A549 (cell line): ENCODE data around the gene MYCN. TPM values are rescaled to one million over a fixed set of nuclear protein-coding genes. Genes with fewer than 3 reads are reported as not detected.

Experiments used
- ATAC-seq, 2 experiments: fragments of 200-7000 bp in 1 of 2; fragments of >200 bp in 1 of 2; cut with Nextera tagmentation in 1 of 2; cut with Tn5 transposase in 1 of 2; 3 replicates each; pipeline versions ENCODE4 v1.8.0 to v1.9.1; 2018 to 2020; ENCODE audit warnings: mild to moderate bottlenecking in 1 of 2, moderate library complexity in 1 of 2
- CTCF ChIA-PET: fragments of 300-600 bp; sonication (Branson Sonifier 250); formaldehyde crosslinking; extraction: SDS; loops from one replicate; lab custom pipeline; 2021; ENCODE audit warnings: antibody characterized with exemption, inconsistent platforms; lab: Yijun Ruan, JAX
- POLR2A ChIA-PET: fragments of 350-600 bp; formaldehyde crosslinking; extraction: SDS; loops from one replicate; lab custom pipeline; 2021; ENCODE audit warnings: antibody characterized with exemption, inconsistent platforms; lab: Yijun Ruan, JAX
- DNase-seq, 2 experiments: peaks; one replicate each; pipeline versions ENCODE4 v3.0.0 to v3.0.0-alpha.2; 2011 to 2016; ENCODE audit warnings: low read depth in 1 of 2, low spot score in 1 of 2
- FAIRE-seq: peaks from 2 replicates; lab custom pipeline; 2011; peaks lifted over from hg19 to GRCh38; lab: Jason Lieb, UNC
- H3K27ac ChIP-seq, 2 experiments: fragments of >200 bp; sonication (Bioruptor Twin); formaldehyde crosslinking; 3 replicates each; pipeline ENCODE4 v1.5.1; 2016 to 2017
- H3K4me1 ChIP-seq: fragments of >200 bp; sonication (Bioruptor Twin); formaldehyde crosslinking; 3 replicates; pipeline ENCODE4 v1.6.1; 2016
- H3K4me2 ChIP-seq: fragments of >200 bp; sonication (Bioruptor Twin); formaldehyde crosslinking; 3 replicates; pipeline ENCODE4 v1.6.1; 2016
- H3K4me3 ChIP-seq: fragments of >200 bp; sonication (Bioruptor Twin); formaldehyde crosslinking; 3 replicates; pipeline ENCODE4 v1.5.1; 2016
- H3K9me3 ChIP-seq: fragments of >200 bp; sonication (Bioruptor Twin); formaldehyde crosslinking; 3 replicates; pipeline ENCODE4 v1.6.1; 2016
- CHD2 ChIP-seq: fragments of 150-350 bp; IDR thresholded peaks from 2 replicates; pipeline ENCODE4 v1.6.1; 2014; ENCODE audit warnings: low read length; ENCODE audit not compliant: partially characterized antibody
- CHD4 ChIP-seq: fragments of 200-600 bp; sonication (generic); IDR thresholded peaks from 2 replicates; pipeline ENCODE4 v1.6.1; 2016; ENCODE audit warnings: antibody characterized with exemption, mild to moderate bottlenecking, borderline replicate concordance
- E2F6 ChIP-seq: IDR thresholded peaks from 2 replicates; pipeline ENCODE4 v1.6.1; 2012; ENCODE audit warnings: low read depth, borderline replicate concordance
- EHF ChIP-seq: fragments of 250-450 bp; sonication (Bioruptor Pico); IDR thresholded peaks from 2 replicates; pipeline ENCODE4 v1.5.0; 2020; ENCODE audit warnings: mild to moderate bottlenecking
- ELK1 ChIP-seq: fragments of 150-350 bp; IDR thresholded peaks from 2 replicates; pipeline ENCODE4 v1.6.1; 2014; ENCODE audit warnings: low read depth, mild to moderate bottlenecking, low read length
- ESRRA ChIP-seq: fragments of 150-350 bp; IDR thresholded peaks from 2 replicates; pipeline ENCODE4 v1.6.1; 2014; ENCODE audit warnings: mild to moderate bottlenecking, low read length, borderline replicate concordance
- FOSL2 ChIP-seq, 2 experiments: fragments of 450-650 bp in 1 of 2; fragments of >200 bp in 1 of 2; sonication (Bioruptor Twin) in 1 of 2; formaldehyde crosslinking; IDR thresholded peaks; 2 replicates each; pipeline versions ENCODE4 v1.5.0 to v1.6.1; 2016 to 2020; ENCODE audit warnings: mild to moderate bottlenecking in 1 of 2, moderate library complexity in 1 of 2
- FOXS1 ChIP-seq: fragments of 250-450 bp; sonication (Bioruptor Pico); IDR thresholded peaks from 2 replicates; pipeline ENCODE4 v1.5.0; 2020; ENCODE audit warnings: mild to moderate bottlenecking, moderate library complexity
- HDAC2 ChIP-seq: fragments of 200-600 bp; sonication (generic); IDR thresholded peaks from 2 replicates; pipeline ENCODE4 v1.6.1; 2016
- HES2 ChIP-seq: fragments of >200 bp; sonication (Bioruptor Twin); formaldehyde crosslinking; IDR thresholded peaks from 2 replicates; pipeline ENCODE4 v1.6.1; 2016
- HEYL ChIP-seq: fragments of 250-450 bp; sonication (Bioruptor Pico); IDR thresholded peaks from 2 replicates; pipeline ENCODE4 v1.8.0; 2021; ENCODE audit warnings: mild to moderate bottlenecking, moderate library complexity
- HOXA7 ChIP-seq: fragments of 250-450 bp; sonication (Bioruptor Pico); IDR thresholded peaks from 2 replicates; pipeline ENCODE4 v1.5.0; 2020; ENCODE audit warnings: mild to moderate bottlenecking, moderate library complexity
- HOXB13 ChIP-seq: fragments of 250-450 bp; sonication (Bioruptor Pico); IDR thresholded peaks from 2 replicates; pipeline ENCODE4 v1.5.0; 2020; ENCODE audit warnings: low read depth, mild to moderate bottlenecking, moderate library complexity
- HOXB5 ChIP-seq: fragments of 250-450 bp; sonication (Bioruptor Pico); IDR thresholded peaks from 2 replicates; pipeline ENCODE4 v1.5.0; 2020; ENCODE audit warnings: mild to moderate bottlenecking, moderate library complexity
- JUNB ChIP-seq: fragments of >200 bp; sonication (Bioruptor Twin); formaldehyde crosslinking; IDR thresholded peaks from 2 replicates; pipeline ENCODE4 v1.6.1; 2016
- MAX ChIP-seq: IDR thresholded peaks from 2 replicates; pipeline ENCODE4 v1.6.1; 2012
- NFE2L2 ChIP-seq: fragments of 150-350 bp; conservative IDR thresholded peaks from 2 replicates; pipeline ENCODE4 v1.6.1; 2014; ENCODE audit warnings: low read length
- PBX3 ChIP-seq: IDR thresholded peaks from 2 replicates; pipeline ENCODE4 v1.6.1; 2012
- PHF8 ChIP-seq: fragments of 200-600 bp; sonication (generic); IDR thresholded peaks from 2 replicates; pipeline ENCODE4 v1.6.1; 2016; ENCODE audit warnings: low read depth, mild to moderate bottlenecking, antibody characterized with exemption, moderate library complexity, borderline replicate concordance
- POLR2AphosphoS2 ChIP-seq: conservative IDR thresholded peaks from 2 replicates; pipeline ENCODE4 v1.6.1; 2012; ENCODE audit warnings: low read length, improper control_type of control experiment, inconsistent platforms
- RAD21 ChIP-seq, 2 experiments: fragments of >200 bp in 1 of 2; sonication (Bioruptor Twin) in 1 of 2; formaldehyde crosslinking in 1 of 2; IDR thresholded peaks in 1 of 2; conservative IDR thresholded peaks in 1 of 2; 2 replicates in 1 of 2; 3 replicates in 1 of 2; pipeline ENCODE4 v1.6.1; 2012 to 2018; ENCODE audit warnings: inconsistent platforms in 1 of 2
- RFX5 ChIP-seq: fragments of 450-650 bp; IDR thresholded peaks from 2 replicates; pipeline ENCODE4 v1.7.1; 2014; ENCODE audit warnings: antibody characterized with exemption, mild to moderate bottlenecking, moderate library complexity
- SMC3 ChIP-seq: fragments of >200 bp; sonication (Bioruptor Twin); formaldehyde crosslinking; IDR thresholded peaks from 3 replicates; pipeline ENCODE4 v1.6.1; 2018; ENCODE audit warnings: inconsistent platforms
- TFCP2L1 ChIP-seq: fragments of 250-450 bp; sonication (Bioruptor Pico); IDR thresholded peaks from 2 replicates; pipeline ENCODE4 v1.5.0; 2021; ENCODE audit warnings: mild to moderate bottlenecking
- TP53 ChIP-seq: fragments of 250-450 bp; sonication (Bioruptor Pico); IDR thresholded peaks from 2 replicates; pipeline ENCODE4 v1.5.0; 2021; ENCODE audit warnings: mild to moderate bottlenecking, moderate library complexity
- USF2 ChIP-seq: fragments of 450-650 bp; IDR thresholded peaks from 2 replicates; pipeline ENCODE4 v1.6.1; 2014; ENCODE audit warnings: antibody characterized with exemption
- ZC3H11A ChIP-seq: fragments of 450-650 bp; IDR thresholded peaks from 2 replicates; pipeline ENCODE4 v1.6.1; 2014; ENCODE audit warnings: antibody characterized with exemption, mild to moderate bottlenecking
- WGBS: methylation state at CpG from one replicate; pipeline ENCODE4 v1.1.6; 2017; ENCODE audit errors: missing lambda C conversion rate; 5-methylcytosine and 5-hydroxymethylcytosine counted together
- polyA plus RNA-seq, 4 experiments: library from polyadenylated mRNA; depleted of rRNA in 3 of 4; stranded (reverse); fragments of >200 nt; fragmentation: RNase III in 1 of 4; extraction: RNeasy Plus Mini Kit Qiagen cat#74134 plus additional on column Dnase treatment in 1 of 4; gene quantifications; 2 replicates in 3 of 4; 3 replicates in 1 of 4; pipeline ENCODE4 v1.2.3, GENCODE V29; 2011 to 2017

Gene MYCN
- polyA plus RNA-seq, 2 of the 4 experiments (the other 2 are of a cell fraction) = not detected

GRCh38 chr2:15954761-15955160, 14.4 kb downstream of the MYCN start:
- TF ChIP-seq HEYL = no peak
- no peak for TF ChIP-seq FOXS1 (CRISPR knock-in tag)
- no peak for TF ChIP-seq HES2
- TF ChIP-seq CHD2 = no peak
- no peak for TF ChIP-seq PHF8
- no peak for TF ChIP-seq HDAC2
- no peak for TF ChIP-seq EHF (CRISPR knock-in tag)
- TF ChIP-seq RAD21 (conservative IDR thresholded peaks at IDR 0.05 in 1 of 2, IDR thresholded peaks at IDR 0.05 in 1 of 2) = no peak
- TF ChIP-seq HOXB5 (CRISPR knock-in tag) = no peak
- no peak for TF ChIP-seq CHD4
- no peak for TF ChIP-seq HOXB13
- Histone ChIP-seq H3K4me3 (no peak overlapping the region), H3K4me2 (no peak overlapping the region), H3K4me1 (no peaks in the 10 kb centered on the region), H3K9me3 (no peaks in the 10 kb centered on the region), H3K27ac (no peak overlapping the region)
- WGBS = 48% methylated on average over 8 of the region's 8 CpGs
- ATAC-seq = no peak
- ChIA-PET POLR2A (no interaction called here), CTCF (interaction anchor here (1.9 kb wide), 1 partner anchor 15 kb away, joined by 8 read pairs; the partner anchor contains the start of gene MYCN)
- no peak for DNase-seq
- no peak for FAIRE-seq

- CTCF ChIA-PET = interaction anchor here (1.3 to 1.9 kb wide), 2 partner anchors 16 kb away, joined by 4 to 8 read pairs; partner anchors contain the start of gene MYCN
- DNase-seq (no peak), ATAC-seq (no peak)
- TF ChIP-seq ELK1 (no peak), JUNB (no peak), MAX (no peak), USF2 (no peak), POLR2AphosphoS2 (no peak), PBX3 (no peak), TFCP2L1 (CRISPR knock-in tag) (no peak), ESRRA (no peak), SMC3 (no peak), RFX5 (no peak), FOSL2 (IDR thresholded peaks at IDR 0.05) (no peak), FOSL2 (CRISPR knock-in tag; IDR thresholded peaks at IDR 0.05) (no peak), RAD21 (conservative IDR thresholded peaks at IDR 0.05 in 1 of 2, IDR thresholded peaks at IDR 0.05 in 1 of 2) (no peak), TP53 (CRISPR knock-in tag) (no peak), E2F6 (no peak), HOXA7 (CRISPR knock-in tag) (no peak), NFE2L2 (no peak), ZC3H11A (no peak), HES2 (no peak), CHD2 (no peak)
- TF ChIP-seq, all 56 proteins: peak for 0
- H3K9me3 ChIP-seq = no peaks in the 10 kb centered on the region
- H3K27ac ChIP-seq = no peak overlapping the region
- POLR2A ChIA-PET = no interaction called here
- WGBS = 31% methylated on average over 7 of the region's 7 CpGs
- FAIRE-seq = no peak
- H3K4me1 ChIP-seq = no peaks in the 10 kb centered on the region
- H3K4me3 ChIP-seq = no peak overlapping the region
- no peak overlapping the region for H3K4me2 ChIP-seq
These were observed 15.1 kb downstream of the MYCN start for GRCh38 chr2:15955232-15955988.
